ENCODE measurements around the gene LRRTM1. TPM values are rescaled to one million over a fixed set of nuclear protein-coding genes. Genes with fewer than 3 reads are reported as not detected.

The LRRTM1 gene
- not detected for total RNA-seq

DNA sequence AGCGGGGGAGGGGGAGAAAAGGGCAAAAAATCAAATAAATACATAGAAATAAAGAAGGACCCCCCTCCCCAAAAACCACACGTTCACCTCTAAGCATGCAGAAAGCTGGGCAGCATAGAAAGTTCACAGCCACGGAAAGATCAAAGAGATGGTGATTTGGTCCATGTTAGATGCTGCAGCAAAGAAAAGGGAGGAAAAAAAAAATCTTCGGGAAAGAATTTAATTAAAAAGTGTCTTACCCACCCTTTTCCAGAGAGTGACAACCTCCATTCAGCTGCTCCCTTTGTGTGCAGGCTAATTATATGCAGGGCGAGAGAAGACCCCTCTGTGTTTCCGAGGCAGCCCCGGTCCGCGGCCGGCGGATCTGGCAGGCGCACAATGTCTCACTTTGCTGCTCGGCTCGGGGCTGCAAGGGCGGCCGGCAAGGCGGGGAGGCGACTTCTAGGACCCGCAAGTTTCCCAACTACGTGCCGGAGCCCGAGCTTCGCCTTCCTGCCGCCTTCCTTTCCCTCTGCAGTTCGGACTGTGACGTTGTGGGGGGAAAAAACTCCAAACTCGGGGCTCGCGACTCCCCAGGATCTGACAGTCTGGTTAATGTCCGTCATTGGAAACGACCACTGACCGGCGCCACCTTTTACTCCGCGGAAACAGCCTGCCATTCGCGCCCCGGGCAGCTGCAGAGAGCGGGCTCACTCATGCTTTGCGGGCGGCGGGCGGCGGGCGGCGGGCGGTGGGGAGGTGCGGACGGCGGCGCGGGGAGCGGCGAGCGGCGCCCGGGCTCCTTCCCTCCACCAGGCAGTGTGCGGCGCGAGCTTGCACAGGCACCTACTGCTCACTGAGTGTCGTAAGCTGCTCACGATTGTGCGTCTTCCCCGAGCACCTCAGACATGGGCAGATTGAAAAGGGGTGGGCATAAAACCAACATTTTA, at the start of gene LRRTM1:
Gene LRRTM1 (minus strand): TSS at position 844 of the 929 bp plus-strand sequence. CDS start 933 bp downstream, outside the sequence.

